B cell (primary cell): Measurements from ENCODE around the gene RHOBTB3. TPM values are rescaled to one million over a fixed set of nuclear protein-coding genes. Genes with fewer than 3 reads are reported as not detected.

Experiments
- ATAC-seq: fragments of 200-7000 bp; cut with Tn5 transposase; one replicate; pipeline ENCODE4 v1.10.0; 2021; ENCODE audit warnings: low read depth, mild to moderate bottlenecking, moderate number of reproducible peaks, moderate library complexity
- CTCF ChIA-PET: fragments of 350-600 bp; sonication (Branson Sonifier 250); formaldehyde crosslinking; loops from one replicate; lab custom pipeline; 2021; ENCODE audit warnings: antibody characterized with exemption, inconsistent platforms; lab: Charles Lee
- POLR2A ChIA-PET: fragments of 350-600 bp; sonication (Branson Sonifier 250); formaldehyde crosslinking; loops from one replicate; lab custom pipeline; 2021; ENCODE audit warnings: antibody characterized with exemption; lab: Charles Lee
- DNase-seq: peaks from one replicate; pipeline ENCODE4 v3.0.0; 2013
- H2AFZ ChIP-seq: 2 replicates; pipeline ENCODE4 v1.6.1; 2012; ENCODE audit warnings: mild to moderate bottlenecking, low read depth, low read length; ENCODE audit not compliant: insufficient read depth, poor library complexity, severe bottlenecking
- H3K27ac ChIP-seq, 2 donors: 1 replicate in 1 of 2; 2 replicates in 1 of 2; pipeline ENCODE4 v1.5.1; 2012 to 2013; ENCODE audit warnings: low read length in 2 of 2, mild to moderate bottlenecking in 2 of 2, moderate library complexity in 1 of 2
- H3K27me3 ChIP-seq, 4 experiments: fragments of 200-600 bp in 1 of 4; sonication (generic) in 1 of 4; replicated peaks in 1 of 4; 1 replicate in 2 of 4; 2 replicates in 2 of 4; pipeline versions ENCODE4 v1.6.1 to v1.7.0; 2013 to 2016; ENCODE audit warnings: low read length in 3 of 4, mild to moderate bottlenecking in 2 of 4, mixed read lengths in 1 of 4, moderate library complexity in 1 of 4; ENCODE audit not compliant: insufficient read depth in 4 of 4, control insufficient read depth in 3 of 4; ENCODE audit errors: control extremely low read depth in 1 of 4
- H3K36me3 ChIP-seq, 2 experiments: replicated peaks in 1 of 2; 1 replicate in 1 of 2; 2 replicates in 1 of 2; pipeline versions ENCODE4 v1.6.1 to v1.7.1; 2013; ENCODE audit warnings: low read length in 1 of 2; ENCODE audit not compliant: insufficient read depth in 2 of 2, control insufficient read depth in 1 of 2; ENCODE audit errors: control extremely low read depth in 1 of 2, extremely low read depth in 1 of 2
- H3K4me1 ChIP-seq, 2 donors: fragments of 200-600 bp in 1 of 2; sonication (generic) in 1 of 2; 1 replicate in 1 of 2; 2 replicates in 1 of 2; pipeline versions ENCODE4 v1.5.1 to v1.6.1; 2013 to 2017; ENCODE audit warnings: low read length in 2 of 2; ENCODE audit not compliant: control insufficient read depth in 2 of 2, insufficient read depth in 2 of 2
- H3K4me2 ChIP-seq: replicated peaks from 2 replicates; pipeline ENCODE3; 2012; ENCODE audit warnings: mild to moderate bottlenecking, low read depth, low read length; ENCODE audit not compliant: poor library complexity, severe bottlenecking
- H3K4me3 ChIP-seq, 5 experiments: fragments of 200-600 bp in 1 of 5; sonication (generic) in 1 of 5; 1 replicate in 3 of 5; 2 replicates in 2 of 5; pipeline versions ENCODE4 v1.5.1 to v1.7.0; 2011 to 2016; ENCODE audit warnings: low read length in 4 of 5, mild to moderate bottlenecking in 4 of 5, low read depth in 2 of 5, control low read depth in 1 of 5, moderate library complexity in 1 of 5; ENCODE audit not compliant: insufficient read depth in 1 of 5; ENCODE audit errors: control extremely low read depth in 1 of 5, extremely low read depth in 1 of 5
- H3K79me2 ChIP-seq: fragments of 200-600 bp; sonication (generic); one replicate; pipeline ENCODE4 v1.6.0; 2016; ENCODE audit warnings: low read length; ENCODE audit not compliant: control insufficient read depth, insufficient read depth
- H3K9ac ChIP-seq: fragments of 200-600 bp; sonication (generic); 2 replicates; pipeline ENCODE4 v1.6.1; 2017; ENCODE audit warnings: mild to moderate bottlenecking, low read length, moderate library complexity
- H3K9me3 ChIP-seq, 3 donors: one replicate each; pipeline versions ENCODE4 v1.6.1 to v1.7.1; 2013; ENCODE audit warnings: low read length in 2 of 3; ENCODE audit not compliant: control insufficient read depth in 2 of 3, insufficient read depth in 1 of 3; ENCODE audit errors: control extremely low read depth in 1 of 3
- H4K20me1 ChIP-seq: 2 replicates; pipeline ENCODE4 v1.6.0; 2012; ENCODE audit warnings: mild to moderate bottlenecking, low read length; ENCODE audit not compliant: insufficient read depth, control insufficient read depth, poor library complexity, severe bottlenecking
- H3K27ac Mint-ChIP-seq: one replicate; pipeline ENCODE4 v1.8.0; 2021; ENCODE audit warnings: mixed read lengths
- H3K27me3 Mint-ChIP-seq: one replicate; pipeline ENCODE4 v1.8.0; 2021; ENCODE audit warnings: mixed read lengths
- H3K4me1 Mint-ChIP-seq: one replicate; pipeline ENCODE4 v1.8.0; 2021; ENCODE audit warnings: mixed read lengths
- H3K4me3 Mint-ChIP-seq: one replicate; pipeline ENCODE4 v1.8.0; 2021; ENCODE audit warnings: mixed read lengths
- H3K9me3 Mint-ChIP-seq: one replicate; pipeline ENCODE4 v1.8.0; 2022; ENCODE audit warnings: mixed read lengths; ENCODE audit not compliant: insufficient read depth
- EZH2 ChIP-seq: IDR thresholded peaks from 2 replicates; pipeline ENCODE4 v1.6.1; 2012; ENCODE audit warnings: borderline replicate concordance, low read depth, mild to moderate bottlenecking, moderate library complexity, low read length; ENCODE audit not compliant: insufficient read depth, poor library complexity, severe bottlenecking
- WGBS: methylation state at CpG from one replicate; pipeline ENCODE4 v1.1.5; 2013; ENCODE audit warnings: missing lambda C conversion rate; ENCODE audit not compliant: insufficient coverage; 5-methylcytosine and 5-hydroxymethylcytosine counted together
- intact Hi-C: fragments of 100-400 bp; cut with micrococcal nuclease; formaldehyde crosslinking; loops from one replicate; pipeline ENCODE4 v1.10.0; 2022
- polyA plus RNA-seq: library from polyadenylated mRNA; depleted of rRNA; stranded (reverse); fragments of >200 nt; gene quantifications from 2 replicates; pipeline ENCODE4 v1.2.3, GENCODE V29; 2012
- total RNA-seq, 2 donors: library from RNA; stranded (reverse); fragments of 120-200 nt in 1 of 2; gene quantifications; 1 replicate in 1 of 2; 2 replicates in 1 of 2; pipeline versions ENCODE4 v1.2.3 to v1.2.4, GENCODE V29; 2013 to 2022
- TF ChIP-seq, protein P1 (sequence below): fragments of 200-600 bp; IDR thresholded peaks from one replicate; pipeline ENCODE4 v1.8.0; 2022; ENCODE audit warnings: antibody characterized with exemption, mild to moderate bottlenecking

The RHOBTB3 gene
- total and polyA plus RNA-seq, 2 donors (not counting 1 experiment from before 2014, with no cell fraction given): 1.7 to 5.0 TPM

DNA sequence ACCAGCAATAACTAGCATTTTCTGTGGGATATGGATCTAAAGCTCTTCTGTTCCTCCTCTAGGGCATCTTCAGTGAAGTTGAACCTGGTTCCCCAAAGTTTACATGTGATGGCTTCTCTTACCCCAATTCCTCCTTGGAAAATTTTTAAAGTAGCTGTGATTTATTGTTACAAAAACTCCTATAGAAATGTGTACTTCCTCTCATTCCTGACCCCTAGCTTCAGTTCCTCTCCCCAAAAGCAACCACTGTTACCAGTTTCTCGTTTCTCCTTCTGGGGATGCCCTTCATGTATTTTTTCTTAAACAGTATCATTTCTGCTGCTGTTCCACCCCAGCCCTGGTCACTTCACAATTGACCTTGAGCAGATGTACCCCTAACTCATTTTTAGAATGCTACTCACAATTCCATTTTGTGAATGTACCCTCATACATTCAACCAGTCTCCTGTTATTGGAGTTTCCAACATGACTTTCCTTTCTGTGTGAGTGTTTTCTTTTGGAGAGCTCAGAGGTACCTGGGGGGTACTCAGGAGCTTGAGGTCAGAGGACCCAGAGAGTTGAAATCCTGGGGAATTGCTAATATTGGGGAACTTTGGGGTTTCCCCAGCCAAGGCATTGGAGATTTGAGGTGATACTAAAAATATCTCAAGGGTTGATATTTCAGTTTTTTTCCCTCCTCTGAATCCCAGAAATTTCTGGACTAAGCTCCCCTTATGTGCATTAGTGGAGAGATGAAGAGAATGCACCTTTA lies 110.0 kb downstream of the RHOBTB3 start:
- ChIA-PET POLR2A (interaction anchor here (0.5 to 0.6 kb wide), 2 partner anchors 58 to 113 kb away, joined by 3 to 5 read pairs; no protein-coding TSS in a partner anchor), CTCF (interaction anchor here (1.1 to 22.8 kb wide), 7 partner anchors 9 to 196 kb away, joined by 3 to 748 read pairs (median 19); partner anchors contain the start of genes GLRX and RFESD)
- Histone ChIP-seq H3K36me3 (no peaks in the 10 kb centered on the region), H4K20me1 (no peaks in the 10 kb centered on the region), H3K9ac (no peak overlapping the region), H3K4me3 (no peak overlapping the region), H3K4me1 (peaks cover 23% of the 10 kb centered on the region in 2 donors), H3K79me2 (no peaks in the 10 kb centered on the region), H3K4me2 (no peak overlapping the region), H3K27me3 (no peaks in the 10 kb centered on the region), H3K27ac (peak overlapping the region in 1 of 2 donors; percentile 33), H3K9me3 (no peaks in the 10 kb centered on the region), H2AFZ (no peak overlapping the region)
- no peaks in the 10 kb centered on the region for H3K9me3 Mint-ChIP-seq
- TF ChIP-seq, protein P1, sequence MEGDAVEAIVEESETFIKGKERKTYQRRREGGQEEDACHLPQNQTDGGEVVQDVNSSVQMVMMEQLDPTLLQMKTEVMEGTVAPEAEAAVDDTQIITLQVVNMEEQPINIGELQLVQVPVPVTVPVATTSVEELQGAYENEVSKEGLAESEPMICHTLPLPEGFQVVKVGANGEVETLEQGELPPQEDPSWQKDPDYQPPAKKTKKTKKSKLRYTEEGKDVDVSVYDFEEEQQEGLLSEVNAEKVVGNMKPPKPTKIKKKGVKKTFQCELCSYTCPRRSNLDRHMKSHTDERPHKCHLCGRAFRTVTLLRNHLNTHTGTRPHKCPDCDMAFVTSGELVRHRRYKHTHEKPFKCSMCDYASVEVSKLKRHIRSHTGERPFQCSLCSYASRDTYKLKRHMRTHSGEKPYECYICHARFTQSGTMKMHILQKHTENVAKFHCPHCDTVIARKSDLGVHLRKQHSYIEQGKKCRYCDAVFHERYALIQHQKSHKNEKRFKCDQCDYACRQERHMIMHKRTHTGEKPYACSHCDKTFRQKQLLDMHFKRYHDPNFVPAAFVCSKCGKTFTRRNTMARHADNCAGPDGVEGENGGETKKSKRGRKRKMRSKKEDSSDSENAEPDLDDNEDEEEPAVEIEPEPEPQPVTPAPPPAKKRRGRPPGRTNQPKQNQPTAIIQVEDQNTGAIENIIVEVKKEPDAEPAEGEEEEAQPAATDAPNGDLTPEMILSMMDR: no peak
- TF ChIP-seq EZH2: no peak
- H3K27me3 Mint-ChIP-seq: no peaks in the 10 kb centered on the region
- H3K4me3 Mint-ChIP-seq: no peak overlapping the region
- peak overlapping the region; percentile 84 for H3K27ac Mint-ChIP-seq
- peaks cover 37% of the 10 kb centered on the region for H3K4me1 Mint-ChIP-seq
- intact Hi-C loops: no loop called here
- no peak for DNase-seq
- WGBS: 0% methylated on average over 1 of the region's 1 CpG
- no peak for ATAC-seq
